ENCODE measurements around the gene UCP3. TPM values are rescaled to one million over a fixed set of nuclear protein-coding genes. Genes with fewer than 3 reads are reported as not detected.

UCP3 gene
- total and polyA plus RNA-seq, 10 of the 15 experiments (the other 5 are each of a cell fraction or from before 2014, with no cell fraction given) = 0.02 to 1.9 (median 0.94) TPM

DNA sequence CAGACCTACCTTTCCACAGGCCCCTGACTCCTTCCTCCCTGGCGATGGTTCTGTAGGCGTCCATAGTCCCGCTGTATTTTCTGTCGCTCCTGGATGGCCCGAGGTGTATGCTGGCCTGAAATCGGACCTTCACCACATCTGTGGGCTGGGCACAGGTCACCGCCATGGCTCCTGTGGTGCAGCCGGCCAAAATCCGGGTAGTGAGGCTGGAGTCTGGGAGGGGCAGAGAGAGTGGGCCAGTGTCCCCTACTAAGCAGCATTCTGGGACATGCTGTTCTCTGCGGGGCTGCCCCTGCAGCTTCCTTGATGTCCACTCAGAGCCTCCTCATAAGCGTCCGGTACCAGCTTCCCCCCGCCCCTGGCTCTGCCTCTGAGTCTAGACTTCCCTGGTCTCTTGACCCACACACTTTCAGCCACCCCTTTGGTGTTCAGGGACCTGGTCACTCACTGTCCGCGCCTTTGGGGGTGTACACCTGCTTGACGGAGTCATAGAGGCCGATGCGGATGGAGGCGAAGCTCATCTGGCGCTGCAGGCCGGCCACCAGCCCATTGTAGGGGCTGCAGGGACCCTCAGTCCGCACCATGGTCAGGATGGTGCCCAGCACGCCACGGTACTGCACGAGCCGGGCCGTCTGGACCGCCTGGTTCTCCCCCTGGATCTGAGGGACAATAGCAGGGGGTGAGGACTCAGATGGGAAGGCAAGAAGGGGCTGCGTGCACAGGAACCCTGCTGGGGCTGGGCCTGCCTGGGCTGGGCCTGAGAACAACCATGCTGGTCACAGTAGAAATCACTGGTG is 3.0 kb downstream of the UCP3 start:
- ChIA-PET POLR2A (no interaction called here), CTCF (interaction anchor here (0.9 to 2.4 kb wide), 2 partner anchors 11 to 14 kb away, joined by 3 to 11 read pairs; no protein-coding TSS in a partner anchor), SMC1A (ENCODE audit: uncharacterized antibody, unreplicated experiment) (interaction anchor here (1.9 kb wide), 1 partner anchor 25 kb away, joined by 13 read pairs; no protein-coding TSS in a partner anchor), RAD21 (ENCODE audit: unreplicated experiment) (interaction anchor here (2.5 to 2.6 kb wide), 2 partner anchors 11 to 25 kb away, joined by 7 to 12 read pairs; partner anchors contain the start of gene UCP2)
- H3K9ac ChIP-seq (ENCODE audit: control insufficient read depth, insufficient read depth, low read length) = no peak overlapping the region
- ATAC-seq (no peak), FAIRE-seq (no peak), DNase-seq (ENCODE audit: low read depth, low spot score) (no peak)
- H3K79me2 ChIP-seq (ENCODE audit: control insufficient read depth, insufficient read depth, low read length) = no peaks in the 10 kb centered on the region
- no peak overlapping the region for H3K4me3 ChIP-seq
- H3K27me3 ChIP-seq (replicated peaks in 1 of 2; ENCODE audit: control insufficient read depth in 2 of 2, insufficient read depth in 2 of 2, low read length in 1 of 2) = no peaks in the 10 kb centered on the region
- TF ChIP-seq MEF2A (IDR thresholded peaks at IDR 0.05; ENCODE audit: insufficient read depth, low read depth, low read length) (no peak), JUND (IDR thresholded peaks at IDR 0.05; ENCODE audit: low read depth, low read length) (no peak), ZNF622 (IDR thresholded peaks at IDR 0.05) (no peak), RFX5 (IDR thresholded peaks at IDR 0.05; ENCODE audit: low read depth, low read length) (no peak), NKRF (conservative IDR thresholded peaks at IDR 0.05) (no peak), SRF (IDR thresholded peaks at IDR 0.05; ENCODE audit: low read depth in 2 of 2, low read length in 2 of 2) (no peak), HDGF (IDR thresholded peaks at IDR 0.05) (no peak), CEBPB (IDR thresholded peaks at IDR 0.05; ENCODE audit: borderline replicate concordance in 1 of 2, low read depth in 2 of 2, low read length in 2 of 2) (no peak), ZBTB33 (IDR thresholded peaks at IDR 0.05) (no peak)
- TF ChIP-seq, protein P1, sequence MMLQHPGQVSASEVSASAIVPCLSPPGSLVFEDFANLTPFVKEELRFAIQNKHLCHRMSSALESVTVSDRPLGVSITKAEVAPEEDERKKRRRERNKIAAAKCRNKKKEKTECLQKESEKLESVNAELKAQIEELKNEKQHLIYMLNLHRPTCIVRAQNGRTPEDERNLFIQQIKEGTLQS (IDR thresholded peaks at IDR 0.05; ENCODE audit: borderline replicate concordance, extremely low read depth, low read depth, low read length) = no peak
- H3K4me1 ChIP-seq (ENCODE audit: control insufficient read depth, insufficient read depth, low read length) = peaks cover 10% of the 10 kb centered on the region
- no peak overlapping the region for H3K4me2 ChIP-seq (ENCODE audit: control insufficient read depth, insufficient read depth)
- no peaks in the 10 kb centered on the region for H4K20me1 ChIP-seq (ENCODE audit: control insufficient read depth, insufficient read depth)
- in situ Hi-C loops (cut with MboI) (no loop called here), intact Hi-C loops (cut with micrococcal nuclease; ENCODE audit: unreplicated experiment) (no loop called here)
- no peak overlapping the region for H2AFZ ChIP-seq (ENCODE audit: control insufficient read depth, low read depth, low read length)
- no TSS peak for BruUV-seq (replicated peaks)
- no peaks in the 10 kb centered on the region; a peak in 1 of 4 replicates for H3K36me3 ChIP-seq (ENCODE audit: control insufficient read depth in 2 of 2, insufficient read depth in 2 of 2, low read length in 1 of 2)
- no peaks in the 10 kb centered on the region for H3K9me3 ChIP-seq (replicated peaks; ENCODE audit: control insufficient read depth, insufficient read depth, low read length)
- WGBS (ENCODE audit: insufficient coverage, insufficient replicate concordance, low lambda C conversion rate, missing lambda C conversion rate) = 93% methylated on average over 29 of the region's 29 CpGs
- no peak overlapping the region for H3K27ac ChIP-seq (ENCODE audit: control insufficient read depth, insufficient read depth)

Measured in GM12878 (cell line).